Measurements from ENCODE around the gene ZNF750. TPM values are rescaled to one million over a fixed set of nuclear protein-coding genes. Genes with fewer than 3 reads are reported as not detected.

Gene ZNF750
- total RNA-seq, 1 donor from 2014 or later, result not detected

DNA sequence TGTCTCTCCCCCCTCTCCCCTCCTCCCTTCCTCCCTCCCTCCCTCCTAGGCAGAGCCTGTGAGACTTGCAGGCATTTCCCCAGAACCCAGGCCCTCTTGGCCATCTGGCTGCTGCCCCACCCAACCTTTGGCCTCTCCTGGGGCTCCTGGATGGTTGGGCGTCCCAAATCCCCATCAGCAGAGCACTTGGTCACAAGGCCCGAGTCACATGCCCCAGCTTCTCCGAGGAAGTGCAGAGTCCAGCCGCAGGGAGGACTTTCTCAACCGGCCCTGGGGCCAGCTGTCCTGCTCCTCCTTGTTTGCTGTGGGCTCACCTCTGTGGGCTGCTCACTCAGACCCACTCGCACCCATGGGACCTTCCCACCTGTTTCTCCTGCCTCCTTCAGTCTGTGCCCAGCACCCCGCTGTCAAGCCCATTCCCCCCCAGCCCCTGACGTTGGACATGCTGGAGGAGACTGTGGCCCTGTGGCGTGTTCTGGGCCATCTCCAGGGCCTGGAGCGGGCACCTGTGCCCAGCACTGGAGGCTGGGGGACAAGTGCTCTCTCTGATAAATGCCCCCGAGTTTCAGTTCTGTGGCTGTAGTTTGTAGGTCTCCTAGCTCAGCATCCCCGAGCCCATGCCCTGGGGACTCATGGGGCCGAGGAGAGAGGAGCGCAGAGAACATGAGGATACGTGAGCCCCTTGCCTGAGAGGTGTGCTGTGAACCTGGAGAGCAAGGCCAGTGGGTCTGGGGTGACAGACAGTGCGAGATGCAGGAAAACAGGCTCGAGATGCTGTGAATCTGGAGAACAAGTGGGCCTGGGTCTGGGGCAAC is 42.3 kb upstream of the ZNF750 start:
- Histone ChIP-seq H3K27me3 (no peaks in the 10 kb centered on the region), H3K79me2 (ENCODE audit: low read depth) (peaks cover 8% of the 10 kb centered on the region), H3K9me3 (ENCODE audit: low read depth) (no peaks in the 10 kb centered on the region), H3K27ac (no peak overlapping the region), H4K20me1 (ENCODE audit: low read depth) (peaks cover 16% of the 10 kb centered on the region), H3K9ac (no peak overlapping the region), H3K4me3 (no peak overlapping the region), H3K36me3 (no peaks in the 10 kb centered on the region), H2AFZ (replicated peaks) (no peak overlapping the region), H3K4me1 (no peaks in the 10 kb centered on the region), H3K4me2 (no peak overlapping the region), H3F3A (ENCODE audit: low read depth) (no peaks in the 10 kb centered on the region)
- peak overlapping the region; percentile 83 for H3K27ac Mint-ChIP-seq
- H3K4me1 Mint-ChIP-seq, result peaks cover 42% of the 10 kb centered on the region
- H3K27me3 Mint-ChIP-seq (ENCODE audit: insufficient read depth, low read depth), result peaks cover 8% of the 10 kb centered on the region
- no peak for DNase-seq (ENCODE audit: low spot score)
- TF ChIP-seq EZH2 (IDR thresholded peaks at IDR 0.05) (no peak), CTCF (IDR thresholded peaks at IDR 0.05) (no peak), EZH2phosphoT487 (IDR thresholded peaks at IDR 0.05) (no peak)
- H3K36me3 Mint-ChIP-seq, result peaks cover 22% of the 10 kb centered on the region
- no peaks in the 10 kb centered on the region for H3K9me3 Mint-ChIP-seq
- peak overlapping the region; percentile 18 for H3K4me3 Mint-ChIP-seq

- TF ChIP-seq CTCF (IDR thresholded peaks at IDR 0.05), result no peak
- TF ChIP-seq EZH2 (IDR thresholded peaks at IDR 0.05), result no peak
- TF ChIP-seq EZH2phosphoT487 (IDR thresholded peaks at IDR 0.05), result no peak
- Mint-ChIP-seq H3K36me3 (peaks cover 18% of the 10 kb centered on the region), H3K4me1 (peaks cover 45% of the 10 kb centered on the region), H3K4me3 (no peak overlapping the region), H3K27me3 (ENCODE audit: insufficient read depth, low read depth) (peaks cover 8% of the 10 kb centered on the region), H3K9me3 (no peaks in the 10 kb centered on the region), H3K27ac (no peak overlapping the region)
- H3F3A ChIP-seq (ENCODE audit: low read depth), result no peaks in the 10 kb centered on the region
- H3K9me3 ChIP-seq (ENCODE audit: low read depth), result no peaks in the 10 kb centered on the region
- H3K27me3 ChIP-seq, result no peaks in the 10 kb centered on the region
- H3K79me2 ChIP-seq (ENCODE audit: low read depth), result peaks cover 11% of the 10 kb centered on the region
- no peak overlapping the region for H2AFZ ChIP-seq (replicated peaks)
- no peak overlapping the region for H3K4me2 ChIP-seq
- peaks cover 16% of the 10 kb centered on the region for H4K20me1 ChIP-seq (ENCODE audit: low read depth)
- H3K4me3 ChIP-seq, result no peak overlapping the region
- no peak for DNase-seq (ENCODE audit: low spot score)
- H3K36me3 ChIP-seq, result no peaks in the 10 kb centered on the region
- H3K9ac ChIP-seq, result no peak overlapping the region
- peaks cover 2% of the 10 kb centered on the region for H3K4me1 ChIP-seq
- no peak overlapping the region for H3K27ac ChIP-seq
Measured at GRCh38 chr17:82881324-82881823, 41.6 kb upstream of the ZNF750 start.

DNA sequence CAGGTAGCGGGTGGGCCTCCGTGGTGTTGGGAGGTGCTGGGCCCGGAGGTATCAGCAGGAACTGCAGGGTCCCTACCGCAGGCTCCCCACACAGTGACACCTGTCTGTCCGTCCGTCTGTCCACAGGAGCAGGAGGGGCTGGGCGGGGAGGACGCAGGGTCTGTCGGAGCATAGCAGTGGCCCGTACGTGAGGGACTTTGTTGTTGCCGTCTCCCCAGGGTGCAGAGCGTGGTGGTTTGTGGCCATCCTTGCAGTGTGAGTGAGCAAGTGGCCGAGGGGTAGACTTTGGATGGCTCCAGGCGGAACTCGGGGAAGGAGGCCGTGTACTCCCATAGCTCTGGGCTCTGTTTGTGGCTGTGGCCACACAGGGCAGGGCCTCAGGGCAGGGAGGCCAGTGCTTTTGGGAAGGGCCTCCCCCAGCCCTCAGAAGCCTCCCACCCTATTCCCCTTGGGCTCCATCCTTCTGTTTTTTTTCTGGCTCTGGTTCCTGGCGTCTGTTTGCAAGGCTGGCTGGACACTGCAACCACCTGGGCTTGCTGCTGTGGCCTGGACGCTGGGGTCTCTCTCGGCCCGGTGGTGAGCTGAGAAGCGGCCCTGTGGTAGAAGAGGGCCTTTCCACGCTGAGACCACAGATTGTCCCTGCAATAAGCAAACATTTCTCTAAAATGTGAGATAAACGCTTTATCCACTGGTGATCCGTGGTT is 41.0 kb upstream of the ZNF750 start:
- no peaks in the 10 kb centered on the region for H3K36me3 ChIP-seq
- no peak overlapping the region for H2AFZ ChIP-seq (replicated peaks)
- peaks cover 44% of the 10 kb centered on the region for H3K4me1 Mint-ChIP-seq
- H3K9ac ChIP-seq, result no peak overlapping the region
- no peak for DNase-seq (ENCODE audit: low spot score)
- H3K9me3 ChIP-seq (ENCODE audit: low read depth), result no peaks in the 10 kb centered on the region
- no peak overlapping the region for H3K4me3 Mint-ChIP-seq
- peaks cover 11% of the 10 kb centered on the region for H3K79me2 ChIP-seq (ENCODE audit: low read depth)
- no peak for TF ChIP-seq EZH2 (IDR thresholded peaks at IDR 0.05)
- no peak for TF ChIP-seq EZH2phosphoT487 (IDR thresholded peaks at IDR 0.05)
- no peak for TF ChIP-seq CTCF (IDR thresholded peaks at IDR 0.05)
- H3K27ac ChIP-seq, result no peak overlapping the region
- peaks cover 18% of the 10 kb centered on the region for H3K36me3 Mint-ChIP-seq
- no peak overlapping the region for H3K4me2 ChIP-seq
- peaks cover under 1% of the 10 kb centered on the region for H3F3A ChIP-seq (ENCODE audit: low read depth)
- peaks cover 17% of the 10 kb centered on the region for H4K20me1 ChIP-seq (ENCODE audit: low read depth)
- no peak overlapping the region for H3K4me3 ChIP-seq
- no peaks in the 10 kb centered on the region for H3K27me3 ChIP-seq
- peak overlapping the region; percentile 88 for H3K27ac Mint-ChIP-seq
- H3K27me3 Mint-ChIP-seq (ENCODE audit: insufficient read depth, low read depth), result peaks cover 8% of the 10 kb centered on the region
- peaks cover 6% of the 10 kb centered on the region for H3K4me1 ChIP-seq
- H3K9me3 Mint-ChIP-seq, result no peaks in the 10 kb centered on the region

Data from neural progenitor cell (in vitro differentiated cells).